HepG2 (cell line): Measurements from ENCODE around the gene PHLDB1. TPM values are rescaled to one million over a fixed set of nuclear protein-coding genes. Genes with fewer than 3 reads are reported as not detected.

Experiments
- ATF1 ChIP-seq: IDR thresholded peaks from 2 replicates; pipeline ENCODE4 v1.6.1; 2016; ENCODE audit warnings: mild to moderate bottlenecking, control low read depth
- BATF2 ChIP-seq: sonication (generic); formaldehyde crosslinking; IDR thresholded peaks from 2 replicates; pipeline ENCODE4 v1.8.0; 2022; ENCODE audit warnings: mild to moderate bottlenecking, missing genetic modification reagents, moderate library complexity
- BHLHE40 ChIP-seq: IDR thresholded peaks from 2 replicates; pipeline ENCODE4 v1.6.1; 2011; ENCODE audit warnings: low read length, improper control_type of control experiment
- CEBPB ChIP-seq: IDR thresholded peaks from 2 replicates; pipeline ENCODE4 v1.6.1; 2011; ENCODE audit warnings: low read depth, low read length, improper control_type of control experiment, borderline replicate concordance
- ELF1 ChIP-seq: sonication (generic); formaldehyde crosslinking; IDR thresholded peaks from 2 replicates; pipeline ENCODE4 v1.4.0; 2020; ENCODE audit warnings: missing genetic modification reagents
- FOXM1 ChIP-seq: sonication (generic); formaldehyde crosslinking; IDR thresholded peaks from 2 replicates; pipeline ENCODE4 v1.5.0; 2020; ENCODE audit warnings: missing genetic modification reagents
- IRX3 ChIP-seq: sonication (generic); formaldehyde crosslinking; IDR thresholded peaks from 2 replicates; pipeline ENCODE4 v1.8.1; 2023; ENCODE audit warnings: mild to moderate bottlenecking, low read depth, missing genetic modification reagents, borderline replicate concordance
- MLLT10 ChIP-seq: sonication (generic); formaldehyde crosslinking; IDR thresholded peaks from 2 replicates; pipeline ENCODE4 v1.4.0; 2020; ENCODE audit warnings: missing genetic modification reagents
- NR0B2 ChIP-seq: sonication (generic); formaldehyde crosslinking; IDR thresholded peaks from 2 replicates; pipeline ENCODE4 v1.4.0; 2020; ENCODE audit warnings: mild to moderate bottlenecking, missing genetic modification reagents
- NR2F2 ChIP-seq: IDR thresholded peaks from 2 replicates; pipeline ENCODE4 v1.6.1; 2012; ENCODE audit warnings: low read depth, inconsistent platforms, borderline replicate concordance
- RBFOX2 ChIP-seq: fragments of 200-400 bp; formaldehyde crosslinking; IDR thresholded peaks from 2 replicates; pipeline ENCODE4 v1.6.1; 2017; ENCODE audit warnings: low read depth, mild to moderate bottlenecking, low read length
- TCF7L2 ChIP-seq: IDR thresholded peaks from 2 replicates; pipeline ENCODE4 v1.6.1; 2011; ENCODE audit warnings: mild to moderate bottlenecking, low read depth, low read length, moderate library complexity
- ZNF160 ChIP-seq: sonication (generic); formaldehyde crosslinking; IDR thresholded peaks from 2 replicates; pipeline ENCODE4 v1.8.0; 2022; ENCODE audit warnings: mild to moderate bottlenecking, inconsistent platforms, missing genetic modification reagents
- ZNF205 ChIP-seq: IDR thresholded peaks from 2 replicates; pipeline ENCODE4 v1.6.1; 2018; ENCODE audit warnings: missing biosample characterization, missing genetic modification reagents
- ZSCAN5A ChIP-seq: sonication (generic); formaldehyde crosslinking; IDR thresholded peaks from 2 replicates; pipeline ENCODE4 v1.8.0; 2022; ENCODE audit warnings: mild to moderate bottlenecking, missing genetic modification reagents, borderline replicate concordance
- polyA plus RNA-seq, 8 experiments: library from polyadenylated mRNA; depleted of rRNA in 3 of 8; stranded (reverse) in 7 of 8; unstranded in 1 of 8; fragments of >200 nt; fragmentation: Illumina TruSeq in 4 of 8; extraction: Trizol in 4 of 8; gene quantifications; 2 replicates each; pipeline versions ENCODE4 v1.2.1 to v1.2.3, GENCODE V29; 2011 to 2016; ENCODE audit warnings: low read depth in 4 of 8, missing spikeins in 1 of 8, mixed read lengths in 1 of 8; ENCODE audit not compliant: insufficient read depth in 1 of 8
- total RNA-seq, 5 experiments: library from RNA; depleted of rRNA; stranded (reverse); fragments of >200 nt; fragmentation: Illumina TruSeq; extraction: Trizol; gene quantifications; 2 replicates each; pipeline ENCODE4 v1.2.3, GENCODE V29; 2016; ENCODE audit warnings: low read depth in 1 of 5
- TF ChIP-seq, protein P1 (sequence below): IDR thresholded peaks from 2 replicates; pipeline ENCODE4 v1.6.1; 2016; ENCODE audit warnings: low read depth, missing genetic modification reagents, missing compliant biosample characterization
- TF ChIP-seq, protein P2 (sequence below): sonication (generic); formaldehyde crosslinking; IDR thresholded peaks from 2 replicates; pipeline ENCODE4 v1.4.0; 2020; ENCODE audit warnings: mild to moderate bottlenecking, missing genetic modification reagents
- TF ChIP-seq, protein P3 (sequence below): sonication (generic); formaldehyde crosslinking; IDR thresholded peaks from 2 replicates; pipeline ENCODE4 v1.4.0; 2020; ENCODE audit warnings: missing genetic modification reagents

Gene PHLDB1
- total and polyA plus RNA-seq, 2 of the 13 experiments (the other 11 are each of a cell fraction or from before 2014, with no cell fraction given) = 13.8 to 14.2 TPM

DNA sequence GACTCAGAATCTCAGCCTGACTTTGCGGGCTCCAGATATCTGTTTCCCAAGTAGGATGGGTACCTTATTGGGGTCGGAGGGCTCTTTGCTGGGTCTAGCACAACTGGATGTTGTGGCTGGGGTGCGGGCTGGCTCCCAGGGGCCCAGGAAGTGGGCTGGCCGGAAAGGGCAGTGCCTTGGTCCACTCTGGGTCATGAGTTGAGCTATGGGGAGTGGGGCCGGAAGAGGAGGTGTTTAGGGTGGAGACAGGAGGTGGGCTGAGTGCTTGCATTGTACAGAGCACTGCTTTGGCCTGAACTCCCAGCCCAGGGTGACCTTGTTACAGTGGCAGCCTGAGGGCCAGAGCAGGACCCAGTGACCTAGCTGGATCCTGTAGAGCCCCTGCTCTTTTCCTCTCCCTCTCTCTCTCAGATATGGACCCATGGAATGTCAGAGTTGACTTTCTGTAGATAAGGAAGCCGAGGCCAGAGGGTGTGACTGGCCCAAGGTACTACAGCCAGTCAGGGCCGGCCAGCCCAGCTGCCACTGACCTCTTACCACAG lies 13.2 kb downstream of the PHLDB1 start (continued):
- TF ChIP-seq RBFOX2 (no peak; the same call in 1 of the 2 replicates), ELF1 (CRISPR knock-in tag) (peak; percentile 87), ZNF160 (peak; percentile 51; the same call in 1 of the 2 replicates), NR0B2 (CRISPR knock-in tag) (no peak), ZSCAN5A (no peak), MLLT10 (CRISPR knock-in tag) (no peak), FOXM1 (CRISPR knock-in tag) (no peak), ATF1 (peak; percentile 39; the same call in 1 of the 2 replicates), ZNF205 (CRISPR knock-in tag) (no peak), IRX3 (CRISPR knock-in tag) (no peak), BATF2 (CRISPR knock-in tag) (no peak), CEBPB (no peak), TCF7L2 (no peak), BHLHE40 (no peak), NR2F2 (no peak)
- TF ChIP-seq, protein P1, sequence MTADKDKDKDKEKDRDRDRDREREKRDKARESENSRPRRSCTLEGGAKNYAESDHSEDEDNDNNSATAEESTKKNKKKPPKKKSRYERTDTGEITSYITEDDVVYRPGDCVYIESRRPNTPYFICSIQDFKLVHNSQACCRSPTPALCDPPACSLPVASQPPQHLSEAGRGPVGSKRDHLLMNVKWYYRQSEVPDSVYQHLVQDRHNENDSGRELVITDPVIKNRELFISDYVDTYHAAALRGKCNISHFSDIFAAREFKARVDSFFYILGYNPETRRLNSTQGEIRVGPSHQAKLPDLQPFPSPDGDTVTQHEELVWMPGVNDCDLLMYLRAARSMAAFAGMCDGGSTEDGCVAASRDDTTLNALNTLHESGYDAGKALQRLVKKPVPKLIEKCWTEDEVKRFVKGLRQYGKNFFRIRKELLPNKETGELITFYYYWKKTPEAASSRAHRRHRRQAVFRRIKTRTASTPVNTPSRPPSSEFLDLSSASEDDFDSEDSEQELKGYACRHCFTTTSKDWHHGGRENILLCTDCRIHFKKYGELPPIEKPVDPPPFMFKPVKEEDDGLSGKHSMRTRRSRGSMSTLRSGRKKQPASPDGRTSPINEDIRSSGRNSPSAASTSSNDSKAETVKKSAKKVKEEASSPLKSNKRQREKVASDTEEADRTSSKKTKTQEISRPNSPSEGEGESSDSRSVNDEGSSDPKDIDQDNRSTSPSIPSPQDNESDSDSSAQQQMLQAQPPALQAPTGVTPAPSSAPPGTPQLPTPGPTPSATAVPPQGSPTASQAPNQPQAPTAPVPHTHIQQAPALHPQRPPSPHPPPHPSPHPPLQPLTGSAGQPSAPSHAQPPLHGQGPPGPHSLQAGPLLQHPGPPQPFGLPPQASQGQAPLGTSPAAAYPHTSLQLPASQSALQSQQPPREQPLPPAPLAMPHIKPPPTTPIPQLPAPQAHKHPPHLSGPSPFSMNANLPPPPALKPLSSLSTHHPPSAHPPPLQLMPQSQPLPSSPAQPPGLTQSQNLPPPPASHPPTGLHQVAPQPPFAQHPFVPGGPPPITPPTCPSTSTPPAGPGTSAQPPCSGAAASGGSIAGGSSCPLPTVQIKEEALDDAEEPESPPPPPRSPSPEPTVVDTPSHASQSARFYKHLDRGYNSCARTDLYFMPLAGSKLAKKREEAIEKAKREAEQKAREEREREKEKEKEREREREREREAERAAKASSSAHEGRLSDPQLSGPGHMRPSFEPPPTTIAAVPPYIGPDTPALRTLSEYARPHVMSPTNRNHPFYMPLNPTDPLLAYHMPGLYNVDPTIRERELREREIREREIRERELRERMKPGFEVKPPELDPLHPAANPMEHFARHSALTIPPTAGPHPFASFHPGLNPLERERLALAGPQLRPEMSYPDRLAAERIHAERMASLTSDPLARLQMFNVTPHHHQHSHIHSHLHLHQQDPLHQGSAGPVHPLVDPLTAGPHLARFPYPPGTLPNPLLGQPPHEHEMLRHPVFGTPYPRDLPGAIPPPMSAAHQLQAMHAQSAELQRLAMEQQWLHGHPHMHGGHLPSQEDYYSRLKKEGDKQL (CRISPR knock-in tag) = no peak
- TF ChIP-seq, protein P2, sequence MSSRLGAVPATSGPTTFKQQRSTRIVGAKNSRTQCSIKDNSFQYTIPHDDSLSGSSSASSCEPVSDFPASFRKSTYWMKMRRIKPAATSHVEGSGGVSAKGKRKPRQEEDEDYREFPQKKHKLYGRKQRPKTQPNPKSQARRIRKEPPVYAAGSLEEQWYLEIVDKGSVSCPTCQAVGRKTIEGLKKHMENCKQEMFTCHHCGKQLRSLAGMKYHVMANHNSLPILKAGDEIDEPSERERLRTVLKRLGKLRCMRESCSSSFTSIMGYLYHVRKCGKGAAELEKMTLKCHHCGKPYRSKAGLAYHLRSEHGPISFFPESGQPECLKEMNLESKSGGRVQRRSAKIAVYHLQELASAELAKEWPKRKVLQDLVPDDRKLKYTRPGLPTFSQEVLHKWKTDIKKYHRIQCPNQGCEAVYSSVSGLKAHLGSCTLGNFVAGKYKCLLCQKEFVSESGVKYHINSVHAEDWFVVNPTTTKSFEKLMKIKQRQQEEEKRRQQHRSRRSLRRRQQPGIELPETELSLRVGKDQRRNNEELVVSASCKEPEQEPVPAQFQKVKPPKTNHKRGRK = no peak
- TF ChIP-seq, protein P3, sequence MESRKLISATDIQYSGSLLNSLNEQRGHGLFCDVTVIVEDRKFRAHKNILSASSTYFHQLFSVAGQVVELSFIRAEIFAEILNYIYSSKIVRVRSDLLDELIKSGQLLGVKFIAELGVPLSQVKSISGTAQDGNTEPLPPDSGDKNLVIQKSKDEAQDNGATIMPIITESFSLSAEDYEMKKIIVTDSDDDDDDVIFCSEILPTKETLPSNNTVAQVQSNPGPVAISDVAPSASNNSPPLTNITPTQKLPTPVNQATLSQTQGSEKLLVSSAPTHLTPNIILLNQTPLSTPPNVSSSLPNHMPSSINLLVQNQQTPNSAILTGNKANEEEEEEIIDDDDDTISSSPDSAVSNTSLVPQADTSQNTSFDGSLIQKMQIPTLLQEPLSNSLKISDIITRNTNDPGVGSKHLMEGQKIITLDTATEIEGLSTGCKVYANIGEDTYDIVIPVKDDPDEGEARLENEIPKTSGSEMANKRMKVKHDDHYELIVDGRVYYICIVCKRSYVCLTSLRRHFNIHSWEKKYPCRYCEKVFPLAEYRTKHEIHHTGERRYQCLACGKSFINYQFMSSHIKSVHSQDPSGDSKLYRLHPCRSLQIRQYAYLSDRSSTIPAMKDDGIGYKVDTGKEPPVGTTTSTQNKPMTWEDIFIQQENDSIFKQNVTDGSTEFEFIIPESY (CRISPR knock-in tag) = no peak
